A549 (cell line): ENCODE results near the gene TSKS. TPM values are rescaled to one million over a fixed set of nuclear protein-coding genes. Genes with fewer than 3 reads are reported as not detected.

Experiments used
- ATAC-seq, 2 experiments: fragments of 200-7000 bp in 1 of 2; fragments of >200 bp in 1 of 2; cut with Nextera tagmentation in 1 of 2; cut with Tn5 transposase in 1 of 2; 3 replicates each; pipeline versions ENCODE4 v1.8.0 to v1.9.1; 2018 to 2020; ENCODE audit warnings: mild to moderate bottlenecking in 1 of 2, moderate library complexity in 1 of 2
- CTCF ChIA-PET: fragments of 300-600 bp; sonication (Branson Sonifier 250); formaldehyde crosslinking; extraction: SDS; loops from one replicate; lab custom pipeline; 2021; ENCODE audit warnings: antibody characterized with exemption, inconsistent platforms; lab: Yijun Ruan, JAX
- POLR2A ChIA-PET: fragments of 350-600 bp; formaldehyde crosslinking; extraction: SDS; loops from one replicate; lab custom pipeline; 2021; ENCODE audit warnings: antibody characterized with exemption, inconsistent platforms; lab: Yijun Ruan, JAX
- DNase-seq, 2 experiments: peaks; one replicate each; pipeline versions ENCODE4 v3.0.0 to v3.0.0-alpha.2; 2011 to 2016; ENCODE audit warnings: low read depth in 1 of 2, low spot score in 1 of 2
- FAIRE-seq: peaks from 2 replicates; lab custom pipeline; 2011; peaks lifted over from hg19 to GRCh38; lab: Jason Lieb, UNC
- H3K27ac ChIP-seq, 2 experiments: fragments of >200 bp; sonication (Bioruptor Twin); formaldehyde crosslinking; 3 replicates each; pipeline ENCODE4 v1.5.1; 2016 to 2017
- H3K4me1 ChIP-seq: fragments of >200 bp; sonication (Bioruptor Twin); formaldehyde crosslinking; 3 replicates; pipeline ENCODE4 v1.6.1; 2016
- H3K4me2 ChIP-seq: fragments of >200 bp; sonication (Bioruptor Twin); formaldehyde crosslinking; 3 replicates; pipeline ENCODE4 v1.6.1; 2016
- H3K4me3 ChIP-seq: fragments of >200 bp; sonication (Bioruptor Twin); formaldehyde crosslinking; 3 replicates; pipeline ENCODE4 v1.5.1; 2016
- H3K9me3 ChIP-seq: fragments of >200 bp; sonication (Bioruptor Twin); formaldehyde crosslinking; 3 replicates; pipeline ENCODE4 v1.6.1; 2016
- BHLHE40 ChIP-seq: IDR thresholded peaks from 2 replicates; pipeline ENCODE4 v1.6.1; 2012; ENCODE audit warnings: low read depth, low read length, inconsistent platforms
- CHD2 ChIP-seq: fragments of 150-350 bp; IDR thresholded peaks from 2 replicates; pipeline ENCODE4 v1.6.1; 2014; ENCODE audit warnings: low read length; ENCODE audit not compliant: partially characterized antibody
- CTCF ChIP-seq: fragments of >200 bp; sonication (Bioruptor Twin); formaldehyde crosslinking; IDR thresholded peaks from 3 replicates; pipeline ENCODE4 v1.5.1; 2016
- GATA3 ChIP-seq: IDR thresholded peaks from 2 replicates; pipeline ENCODE4 v1.6.1; 2012; ENCODE audit warnings: borderline replicate concordance
- HEYL ChIP-seq: fragments of 250-450 bp; sonication (Bioruptor Pico); IDR thresholded peaks from 2 replicates; pipeline ENCODE4 v1.8.0; 2021; ENCODE audit warnings: mild to moderate bottlenecking, moderate library complexity
- HOXB13 ChIP-seq: fragments of 250-450 bp; sonication (Bioruptor Pico); IDR thresholded peaks from 2 replicates; pipeline ENCODE4 v1.5.0; 2020; ENCODE audit warnings: low read depth, mild to moderate bottlenecking, moderate library complexity
- HOXB5 ChIP-seq: fragments of 250-450 bp; sonication (Bioruptor Pico); IDR thresholded peaks from 2 replicates; pipeline ENCODE4 v1.5.0; 2020; ENCODE audit warnings: mild to moderate bottlenecking, moderate library complexity
- KDM1A ChIP-seq: fragments of 200-600 bp; sonication (generic); IDR thresholded peaks from 2 replicates; pipeline ENCODE4 v1.6.1; 2016; ENCODE audit warnings: low read depth, mild to moderate bottlenecking
- KDM5A ChIP-seq: fragments of 200-600 bp; sonication (generic); IDR thresholded peaks from 2 replicates; pipeline ENCODE4 v1.6.1; 2016; ENCODE audit warnings: antibody characterized with exemption, mild to moderate bottlenecking
- MAZ ChIP-seq: fragments of 150-350 bp; IDR thresholded peaks from 2 replicates; pipeline ENCODE4 v1.6.1; 2014; ENCODE audit warnings: antibody characterized with exemption, low read depth, low read length, borderline replicate concordance
- MYC ChIP-seq: IDR thresholded peaks from 2 replicates; pipeline ENCODE4 v1.6.1; 2012; ENCODE audit warnings: mild to moderate bottlenecking, inconsistent platforms, low read length, improper control_type of control experiment, borderline replicate concordance
- NFE2L2 ChIP-seq: fragments of 150-350 bp; conservative IDR thresholded peaks from 2 replicates; pipeline ENCODE4 v1.6.1; 2014; ENCODE audit warnings: low read length
- RAD21 ChIP-seq, 2 experiments: fragments of >200 bp in 1 of 2; sonication (Bioruptor Twin) in 1 of 2; formaldehyde crosslinking in 1 of 2; IDR thresholded peaks in 1 of 2; conservative IDR thresholded peaks in 1 of 2; 2 replicates in 1 of 2; 3 replicates in 1 of 2; pipeline ENCODE4 v1.6.1; 2012 to 2018; ENCODE audit warnings: inconsistent platforms in 1 of 2
- RCOR1 ChIP-seq: fragments of 150-350 bp; IDR thresholded peaks from 2 replicates; pipeline ENCODE4 v1.6.1; 2014; ENCODE audit warnings: antibody characterized with exemption, low read length, low read depth
- RFX5 ChIP-seq: fragments of 450-650 bp; IDR thresholded peaks from 2 replicates; pipeline ENCODE4 v1.7.1; 2014; ENCODE audit warnings: antibody characterized with exemption, mild to moderate bottlenecking, moderate library complexity
- RNF2 ChIP-seq: fragments of 200-600 bp; sonication (generic); IDR thresholded peaks from 2 replicates; pipeline ENCODE4 v1.6.1; 2016; ENCODE audit warnings: low read depth, mild to moderate bottlenecking, antibody characterized with exemption, moderate library complexity, borderline replicate concordance
- SREBF2 ChIP-seq: fragments of 450-650 bp; IDR thresholded peaks from 2 replicates; pipeline ENCODE4 v1.6.1; 2014; ENCODE audit warnings: mild to moderate bottlenecking, moderate library complexity
- TP53 ChIP-seq: fragments of 250-450 bp; sonication (Bioruptor Pico); IDR thresholded peaks from 2 replicates; pipeline ENCODE4 v1.5.0; 2021; ENCODE audit warnings: mild to moderate bottlenecking, moderate library complexity
- ZC3H11A ChIP-seq: fragments of 450-650 bp; IDR thresholded peaks from 2 replicates; pipeline ENCODE4 v1.6.1; 2014; ENCODE audit warnings: antibody characterized with exemption, mild to moderate bottlenecking
- ZFP36 ChIP-seq: fragments of 450-650 bp; IDR thresholded peaks from 2 replicates; pipeline ENCODE4 v1.6.1; 2014; ENCODE audit warnings: borderline replicate concordance; ENCODE audit not compliant: partially characterized antibody
- ZNF302 ChIP-seq: fragments of 250-450 bp; sonication (Bioruptor Pico); IDR thresholded peaks from 2 replicates; pipeline ENCODE4 v1.9.0; 2021; ENCODE audit warnings: inconsistent platforms, mild to moderate bottlenecking, moderate library complexity
- ZSCAN20 ChIP-seq: fragments of 250-450 bp; sonication (Bioruptor Pico); IDR thresholded peaks from 2 replicates; pipeline ENCODE4 v1.8.0; 2022; ENCODE audit warnings: mild to moderate bottlenecking, moderate library complexity
- WGBS: methylation state at CpG from one replicate; pipeline ENCODE4 v1.1.6; 2017; ENCODE audit errors: missing lambda C conversion rate; 5-methylcytosine and 5-hydroxymethylcytosine counted together
- polyA plus RNA-seq, 4 experiments: library from polyadenylated mRNA; depleted of rRNA in 3 of 4; stranded (reverse); fragments of >200 nt; fragmentation: RNase III in 1 of 4; extraction: RNeasy Plus Mini Kit Qiagen cat#74134 plus additional on column Dnase treatment in 1 of 4; gene quantifications; 2 replicates in 3 of 4; 3 replicates in 1 of 4; pipeline ENCODE4 v1.2.3, GENCODE V29; 2011 to 2017

Gene TSKS
- polyA plus RNA-seq, 2 of the 4 experiments (the other 2 are of a cell fraction) = not detected

GRCh38 chr19:49764341-49764740 is 1.2 kb upstream of the TSKS start:
- no peak for FAIRE-seq
- TF ChIP-seq SREBF2 (no peak), RCOR1 (no peak)
- 90% methylated on average over 8 of the region's 8 CpGs for WGBS
- no peak for DNase-seq
- no peak overlapping the region for H3K4me2 ChIP-seq
- ChIA-PET POLR2A (no interaction called here), CTCF (interaction anchor here (0.8 to 1.3 kb wide), 2 partner anchors 79 to 83 kb away, joined by 3 read pairs; no protein-coding TSS in a partner anchor)
- H3K27ac ChIP-seq = peak overlapping the region in 1 of 2 experiments; percentile 89; a peak in 3 of 6 replicates
- no peaks in the 10 kb centered on the region for H3K9me3 ChIP-seq
- H3K4me3 ChIP-seq = no peak overlapping the region
- ATAC-seq = no peak
- H3K4me1 ChIP-seq = peaks cover 21% of the 10 kb centered on the region

- peak in 1 of 2 experiments; percentile 45 for DNase-seq
- POLR2A ChIA-PET = no interaction called here
- no peaks in the 10 kb centered on the region; the same call in 2 of the 3 replicates for H3K9me3 ChIP-seq
- no peak for ATAC-seq
- 75% methylated on average over 13 of the region's 16 CpGs for WGBS
- CTCF ChIA-PET = interaction anchor here (0.8 to 1.3 kb wide), 4 partner anchors 11 to 77 kb away, joined by 3 to 5 read pairs (median 3); no protein-coding TSS in a partner anchor
- H3K4me1 ChIP-seq = peaks cover 18% of the 10 kb centered on the region
- TF ChIP-seq RAD21 (conservative IDR thresholded peaks at IDR 0.05 in 1 of 2, IDR thresholded peaks at IDR 0.05 in 1 of 2) = peak in 1 of 2 experiments; percentile 22; a peak in 1 of 5 replicates
- TF ChIP-seq RFX5 = no peak
- no peak overlapping the region for H3K4me3 ChIP-seq
- no peak for FAIRE-seq
- no peak overlapping the region for H3K4me2 ChIP-seq
- no peak overlapping the region for H3K27ac ChIP-seq
These were observed 1.3 kb downstream of the TSKS start for GRCh38 chr19:49761625-49762311.

GRCh38 chr19:49761249-49761624 is 1.9 kb downstream of the TSKS start:
- TF ChIP-seq HEYL (CRISPR knock-in tag) (no peak), ZSCAN20 (no peak), MYC (no peak), CHD2 (no peak), ZC3H11A (no peak), KDM1A (no peak), ZFP36 (no peak), BHLHE40 (no peak), HOXB13 (no peak), NFE2L2 (no peak), ZNF302 (CRISPR knock-in tag) (no peak), CTCF (no peak), SREBF2 (no peak), MAZ (no peak), GATA3 (no peak), RNF2 (no peak), KDM5A (no peak), HOXB5 (no peak), TP53 (no peak)
- FAIRE-seq = no peak

More at GRCh38 chr19:49761249-49761624, 1.9 kb downstream of the TSKS start:
- no peak overlapping the region for H3K4me2 ChIP-seq
- no peak overlapping the region for H3K27ac ChIP-seq
- ChIA-PET POLR2A (no interaction called here), CTCF (interaction anchor here (0.8 to 1.3 kb wide), 4 partner anchors 10 to 76 kb away, joined by 3 to 5 read pairs (median 3); no protein-coding TSS in a partner anchor)
- DNase-seq (no peak), ATAC-seq (no peak)
- H3K9me3 ChIP-seq = peaks cover 2% of the 10 kb centered on the region
- WGBS = 75% methylated on average over 1 of the region's 1 CpG
- H3K4me1 ChIP-seq = peaks cover 18% of the 10 kb centered on the region
- H3K4me3 ChIP-seq = no peak overlapping the region
